K562 (cell line): Measurements from ENCODE around the gene EYA3. TPM values are rescaled to one million over a fixed set of nuclear protein-coding genes. Genes with fewer than 3 reads are reported as not detected.

Source experiments
- ATAC-seq: fragments of 200-7000 bp; cut with Tn5 transposase; 3 replicates; pipeline ENCODE4 v1.9.1; 2020; ENCODE audit warnings: moderate library complexity
- BruUV-seq: library from RNA; stranded (reverse); fragments of 400-500 nt; replicated peaks from 2 replicates; lab custom pipeline; 2021; lab: Mats Ljungman, UMichigan
- CTCF ChIA-PET: fragments of 300-600 bp; formaldehyde crosslinking; extraction: SDS; loops from one replicate; lab custom pipeline; 2021; ENCODE audit warnings: low intra/inter-chr PET ratio; lab: Yijun Ruan, JAX
- POLR2A ChIA-PET: fragments of 300-600, 350-650 bp; sonication (Branson Sonifier 250); formaldehyde crosslinking; extraction: SDS; loops from one replicate; lab custom pipeline; 2021; ENCODE audit warnings: antibody characterized with exemption, inconsistent platforms; lab: Yijun Ruan, JAX
- DNase-seq, 4 experiments: peaks; one replicate each; pipeline versions ENCODE4 v3.0.0 to v3.0.0-alpha.2; 2011 to 2018; ENCODE audit warnings: low spot score in 3 of 4, mixed read lengths in 3 of 4; ENCODE audit errors: extremely low read depth in 1 of 4
- FAIRE-seq: peaks from 2 replicates; lab custom pipeline; 2011; peaks lifted over from hg19 to GRCh38; lab: Jason Lieb, UNC
- H2AFZ ChIP-seq: 2 replicates; pipeline ENCODE4 v1.6.0; 2011; ENCODE audit warnings: low read depth, low read length, control low read depth, inconsistent platforms
- H3K27ac ChIP-seq: fragments of 200-600 bp; 3 replicates; pipeline ENCODE4 v1.8.0; 2011; ENCODE audit warnings: low read depth, mild to moderate bottlenecking, control low read depth, inconsistent platforms, low read length, moderate library complexity, mixed read lengths; ENCODE audit errors: extremely low read depth
- H3K27me3 ChIP-seq, 2 experiments: fragments of 300-600 bp in 1 of 2; 2 replicates in 1 of 2; 3 replicates in 1 of 2; pipeline versions ENCODE4 v1.6.0 to v1.8.0; 2011; ENCODE audit warnings: inconsistent platforms in 2 of 2, low read length in 2 of 2, mild to moderate bottlenecking in 1 of 2, mixed read lengths in 1 of 2, moderate library complexity in 1 of 2; ENCODE audit not compliant: control insufficient read depth in 2 of 2, insufficient read depth in 2 of 2
- H3K36me3 ChIP-seq: fragments of 300-600 bp; 3 replicates; pipeline ENCODE4 v1.8.0; 2011; ENCODE audit warnings: mild to moderate bottlenecking, low read length, inconsistent platforms; ENCODE audit not compliant: control insufficient read depth, insufficient read depth
- H3K4me1 ChIP-seq, 2 experiments: fragments of 200-600 bp in 1 of 2; replicated peaks in 1 of 2; 2 replicates in 1 of 2; 3 replicates in 1 of 2; pipeline versions ENCODE4 v1.5.1 to v1.8.0; 2011; ENCODE audit warnings: inconsistent platforms in 2 of 2, low read length in 2 of 2, mild to moderate bottlenecking in 1 of 2, mixed read lengths in 1 of 2, moderate library complexity in 1 of 2; ENCODE audit not compliant: control insufficient read depth in 2 of 2, insufficient read depth in 2 of 2
- H3K4me2 ChIP-seq: 2 replicates; pipeline ENCODE4 v1.6.1; 2011; ENCODE audit warnings: low read length, control low read depth, inconsistent platforms, mixed read lengths; ENCODE audit not compliant: insufficient read depth
- H3K4me3 ChIP-seq: fragments of 200-600 bp; sonication (generic), shearing (Covaris generic); 2 replicates; pipeline ENCODE4 v1.5.1; 2016; ENCODE audit warnings: control low read depth, inconsistent platforms
- H3K79me2 ChIP-seq: fragments of 200-600 bp; 3 replicates; pipeline ENCODE4 v1.8.0; 2011; ENCODE audit warnings: low read length, inconsistent platforms; ENCODE audit not compliant: control insufficient read depth, insufficient read depth
- H3K9ac ChIP-seq, 2 experiments: 2 replicates each; pipeline versions ENCODE4 v1.6.0 to v1.6.1; 2011; ENCODE audit warnings: low read depth in 2 of 2, low read length in 2 of 2, control low read depth in 1 of 2, inconsistent platforms in 1 of 2, mild to moderate bottlenecking in 1 of 2, mixed read lengths in 1 of 2; ENCODE audit not compliant: insufficient read depth in 1 of 2
- H3K9me1 ChIP-seq: one replicate; pipeline ENCODE4 v1.6.0; 2011; ENCODE audit warnings: inconsistent platforms, mild to moderate bottlenecking, low read length, moderate library complexity; ENCODE audit not compliant: control insufficient read depth, insufficient read depth
- H3K9me3 ChIP-seq: replicated peaks from 2 replicates; pipeline ENCODE4 v1.5.1; 2011; ENCODE audit warnings: low read depth, low read length, inconsistent platforms; ENCODE audit not compliant: control insufficient read depth, insufficient read depth
- H4K20me1 ChIP-seq: replicated peaks from 2 replicates; pipeline ENCODE4 v1.6.1; 2011; ENCODE audit warnings: low read length, inconsistent platforms, mixed read lengths; ENCODE audit not compliant: control insufficient read depth, insufficient read depth
- ATF1 ChIP-seq, 2 experiments: fragments of 450-650 bp in 1 of 2; IDR thresholded peaks; 2 replicates each; pipeline ENCODE4 v1.6.1; 2016; ENCODE audit warnings: missing compliant biosample characterization in 1 of 2, missing genetic modification characterization in 1 of 2
- BCOR ChIP-seq: fragments of 450-650 bp; IDR thresholded peaks from 2 replicates; pipeline ENCODE4 v1.6.1; 2016
- CHD1 ChIP-seq: fragments of 200-600 bp; sonication (generic); IDR thresholded peaks from one replicate; pipeline ENCODE4 v1.6.1; 2012; ENCODE audit warnings: mild to moderate bottlenecking, moderate library complexity, low read length, inconsistent platforms
- CSDE1 ChIP-seq, 2 experiments: fragments of 450-650 bp; IDR thresholded peaks; 2 replicates each; pipeline ENCODE4 v1.6.1; 2016; ENCODE audit warnings: mild to moderate bottlenecking in 1 of 2
- CTCF ChIP-seq, 3 experiments: IDR thresholded peaks in 2 of 3; conservative IDR thresholded peaks in 1 of 3; 2 replicates each; pipeline ENCODE4 v1.5.1; 2011 to 2012; ENCODE audit warnings: low read length in 3 of 3, mild to moderate bottlenecking in 3 of 3, control low read depth in 2 of 3, improper control_type of control experiment in 1 of 3, inconsistent platforms in 1 of 3, low read depth in 1 of 3, mixed read lengths in 1 of 3, moderate library complexity in 1 of 3; ENCODE audit not compliant: insufficient read depth in 2 of 3
- ELF1 ChIP-seq: fragments of 200-800 bp; sonication (Bioruptor generic); IDR thresholded peaks from 2 replicates; pipeline ENCODE4 v1.6.1; 2016; ENCODE audit warnings: missing genetic modification characterization, missing compliant biosample characterization
- ETV6 ChIP-seq, 3 experiments: fragments of 150-350 bp in 1 of 3; sonication (generic) in 1 of 3; formaldehyde crosslinking in 1 of 3; IDR thresholded peaks; 2 replicates each; pipeline versions ENCODE4 v1.6.1 to v1.8.0; 2014 to 2022; ENCODE audit warnings: borderline replicate concordance in 2 of 3, low read depth in 2 of 3, antibody characterized with exemption in 1 of 3, low read length in 1 of 3, mild to moderate bottlenecking in 1 of 3, missing genetic modification reagents in 1 of 3
- KDM1A ChIP-seq, 2 experiments: fragments of 450-650 bp; IDR thresholded peaks; 2 replicates each; pipeline ENCODE4 v1.6.1; 2016; ENCODE audit warnings: mild to moderate bottlenecking in 2 of 2
- MYC ChIP-seq, 2 experiments: fragments of 250-450 bp in 1 of 2; sonication (Bioruptor Pico) in 1 of 2; IDR thresholded peaks; 2 replicates each; pipeline versions ENCODE4 v1.5.1 to v1.6.1; 2012 to 2021; ENCODE audit warnings: low read depth in 2 of 2, borderline replicate concordance in 1 of 2, improper control_type of control experiment in 1 of 2, low read length in 1 of 2, mild to moderate bottlenecking in 1 of 2, moderate library complexity in 1 of 2
- POLR2AphosphoS2 ChIP-seq: IDR thresholded peaks from 2 replicates; pipeline ENCODE4 v1.6.1; 2012; ENCODE audit warnings: low read length, improper control_type of control experiment
- RBM25 ChIP-seq: fragments of 200-400 bp; formaldehyde crosslinking; IDR thresholded peaks from 2 replicates; pipeline ENCODE4 v1.6.1; 2018; ENCODE audit warnings: low read length, low read depth, moderate library complexity; ENCODE audit not compliant: severe bottlenecking
- RHOXF2B ChIP-seq: fragments of 250-450 bp; sonication (Bioruptor Pico); conservative IDR thresholded peaks from 2 replicates; pipeline ENCODE4 v1.5.1; 2021
- SAP30 ChIP-seq: fragments of 200-600 bp; sonication (generic); IDR thresholded peaks from 2 replicates; pipeline ENCODE4 v1.6.1; 2012; ENCODE audit warnings: borderline replicate concordance, low read depth, mild to moderate bottlenecking, moderate library complexity, low read length, control low read depth, inconsistent platforms; ENCODE audit not compliant: insufficient read depth, poor library complexity, severe bottlenecking
- SIN3A ChIP-seq, 2 experiments: fragments of 150-350 bp in 1 of 2; IDR thresholded peaks; 2 replicates each; pipeline ENCODE4 v1.6.1; 2011 to 2016; ENCODE audit warnings: borderline replicate concordance in 2 of 2, low read depth in 2 of 2, low read length in 2 of 2, mild to moderate bottlenecking in 2 of 2, moderate library complexity in 2 of 2; ENCODE audit not compliant: control insufficient read depth in 1 of 2
- TARDBP ChIP-seq: fragments of 450-650 bp; IDR thresholded peaks from 2 replicates; pipeline ENCODE4 v1.6.1; 2016
- ZC3H11A ChIP-seq: IDR thresholded peaks from 2 replicates; pipeline ENCODE4 v1.6.1; 2012; ENCODE audit warnings: low read depth, low read length, improper control_type of control experiment
- ZC3H4 ChIP-seq: sonication (generic); formaldehyde crosslinking; IDR thresholded peaks from 2 replicates; pipeline ENCODE4 v1.9.0; 2021; ENCODE audit warnings: missing genetic modification reagents, borderline replicate concordance
- ZKSCAN3 ChIP-seq: fragments of 250-450 bp; sonication (Bioruptor Pico); IDR thresholded peaks from 2 replicates; pipeline ENCODE4 v1.4.0; 2020
- ZNF121 ChIP-seq: sonication (generic); formaldehyde crosslinking; conservative IDR thresholded peaks from 2 replicates; pipeline ENCODE4 v1.8.0; 2022; ENCODE audit warnings: missing genetic modification reagents
- ZNF444 ChIP-seq: fragments of 250-450 bp; sonication (Bioruptor Pico); IDR thresholded peaks from 2 replicates; pipeline ENCODE4 v1.4.0; 2020; ENCODE audit warnings: mild to moderate bottlenecking, moderate library complexity
- WGBS: fragments of 100-300 bp; shearing (Covaris generic); methylation state at CpG from one replicate; pipeline ENCODE4 v1.1.6; 2016; ENCODE audit warnings: low coverage, mixed read lengths; ENCODE audit not compliant: insufficient coverage; ENCODE audit errors: missing lambda C conversion rate; 5-methylcytosine and 5-hydroxymethylcytosine counted together
- in situ Hi-C: fragments of 300-500 bp; cut with MboI; formaldehyde crosslinking; loops from 4 replicates; pipeline ENCODE4 v1.15.0; 2018; ENCODE audit warnings: inconsistent platforms, mixed read lengths
- intact Hi-C: fragments of 100-400 bp; cut with micrococcal nuclease; formaldehyde crosslinking; loops from 2 replicates; pipeline ENCODE4 v1.14.2; 2022
- polyA plus RNA-seq, 8 experiments: library from polyadenylated mRNA; depleted of rRNA in 4 of 8; stranded (reverse) in 5 of 8; unstranded in 3 of 8; fragments of >200 nt; fragmentation: Nextera tagmentation in 2 of 8; fragmentation: Illumina TruSeq in 1 of 8; extraction: Ambion mirVana in 2 of 8; extraction: Trizol in 1 of 8; gene quantifications; 2 replicates each; pipeline versions ENCODE4 v1.2.1 to v1.2.3, GENCODE V29; 2011 to 2014; ENCODE audit warnings: inconsistent platforms in 1 of 8, missing spikeins in 1 of 8
- total RNA-seq, 7 experiments: library from RNA; depleted of rRNA in 6 of 7; stranded (reverse); fragments of >200 nt in 6 of 7; fragmentation: Illumina TruSeq in 2 of 7; extraction: Trizol in 2 of 7; gene quantifications; 2 replicates each; pipeline versions ENCODE4 v1.2.1 to v1.2.3, GENCODE V29; 2011 to 2021; ENCODE audit warnings: low replicate concordance in 1 of 7

EYA3 gene
- total and polyA plus RNA-seq, 9 of the 15 experiments (the other 6 are each of a cell fraction or from before 2014, with no cell fraction given): 21.7 to 64.0 (median 43.6) TPM

DNA sequence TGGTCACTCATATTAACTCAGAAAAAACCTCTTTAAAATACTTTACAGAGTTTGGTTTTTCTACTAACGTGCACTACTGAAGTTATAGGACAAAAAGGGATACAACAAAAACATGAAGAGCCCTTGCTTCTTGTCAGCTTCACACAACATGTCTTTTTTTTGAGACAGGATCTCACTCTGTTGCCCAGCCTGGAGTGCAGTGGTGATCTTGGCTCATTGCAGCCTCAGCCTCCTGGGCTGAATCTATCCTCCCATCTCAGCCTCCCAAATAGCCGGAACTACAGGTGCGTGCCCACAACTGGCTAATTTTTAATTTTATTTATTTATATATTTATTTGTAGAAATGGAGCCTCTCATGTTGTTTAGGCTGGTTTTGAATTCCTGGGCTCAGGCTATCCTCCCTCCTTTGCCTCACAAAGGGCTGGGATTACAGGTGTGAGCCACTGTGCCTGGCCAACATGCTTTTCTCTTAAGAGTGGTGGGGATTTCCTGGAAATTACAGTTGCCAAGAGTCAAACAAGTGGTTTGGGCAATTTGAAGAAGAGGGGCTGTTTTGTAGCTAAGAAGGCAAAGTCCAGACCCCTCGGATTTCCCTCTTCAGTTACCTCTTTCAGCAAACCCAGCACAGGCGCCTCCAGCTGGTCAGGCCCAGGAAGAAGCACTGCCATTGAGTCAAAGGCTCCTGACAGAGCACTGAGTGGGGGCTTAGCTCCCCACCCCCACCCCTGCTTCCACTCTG, 160.0 kb downstream of the EYA3 start:
- H3K9ac ChIP-seq: no peak overlapping the region
- H3K9me3 ChIP-seq: no peaks in the 10 kb centered on the region
- H3K27me3 ChIP-seq: no peaks in the 10 kb centered on the region
- no peaks in the 10 kb centered on the region for H3K9me1 ChIP-seq
- intact Hi-C loops: no loop called here
- in situ Hi-C loops: no loop called here
- H3K36me3 ChIP-seq: no peaks in the 10 kb centered on the region
- ChIA-PET POLR2A (interaction anchor here (0.9 to 1.1 kb wide), 3 partner anchors 8 to 720 kb away, joined by 3 read pairs; partner anchors contain the start of gene RNU11), CTCF (no interaction called here)
- H3K4me3 ChIP-seq: no peak overlapping the region
- 55% methylated on average over 5 of the region's 5 CpGs for WGBS
- H2AFZ ChIP-seq: peak overlapping the region; percentile 23; the same call in 1 of the 2 replicates
- H3K27ac ChIP-seq: no peak overlapping the region
- no TSS peak for BruUV-seq
- H3K4me1 ChIP-seq: peaks cover 0 to 6% of the 10 kb centered on the region in 2 experiments; a peak in 3 of 5 replicates
- H3K4me2 ChIP-seq: no peak overlapping the region
- peak; percentile 69 for ATAC-seq
- FAIRE-seq: no peak
- DNase-seq: peak in 2 of 4 experiments; percentile 35 to 36
- H3K79me2 ChIP-seq: no peaks in the 10 kb centered on the region
- H4K20me1 ChIP-seq: no peaks in the 10 kb centered on the region
- TF ChIP-seq CSDE1 (IDR thresholded peaks at IDR 0.05): no peak
- no peak for TF ChIP-seq ETV6 (IDR thresholded peaks at IDR 0.05; ENCODE audit: borderline replicate concordance in 1 of 2, low read depth in 2 of 2, low read length in 1 of 2)
- no peak for TF ChIP-seq ETV6 (CRISPR knock-in tag; IDR thresholded peaks at IDR 0.05; ENCODE audit: borderline replicate concordance)
- TF ChIP-seq TARDBP: no peak
- TF ChIP-seq KDM1A (IDR thresholded peaks at IDR 0.05): no peak
- peak; percentile 34 to 40 (median 35); a peak in 4 of 6 replicates for TF ChIP-seq CTCF (IDR thresholded peaks at IDR 0.05 in 2 of 3, conservative IDR thresholded peaks at IDR 0.05 in 1 of 3; ENCODE audit: insufficient read depth in 2 of 3, low read depth in 1 of 3, low read length in 3 of 3)
- TF ChIP-seq ATF1 (CRISPR knock-in tag; IDR thresholded peaks at IDR 0.05): no peak
- TF ChIP-seq ATF1 (tag; IDR thresholded peaks at IDR 0.05): no peak
- TF ChIP-seq MYC (IDR thresholded peaks at IDR 0.05; ENCODE audit: low read depth, low read length): no peak
- no peak for TF ChIP-seq MYC (CRISPR knock-in tag; IDR thresholded peaks at IDR 0.05; ENCODE audit: borderline replicate concordance, low read depth)
- TF ChIP-seq ZC3H11A: no peak
- peak; percentile 99 for TF ChIP-seq ZNF121 (CRISPR knock-in tag)
- TF ChIP-seq CHD1: no peak
- no peak for TF ChIP-seq POLR2AphosphoS2
- TF ChIP-seq SIN3A (IDR thresholded peaks at IDR 0.05; ENCODE audit: borderline replicate concordance in 2 of 2, control insufficient read depth in 1 of 2, low read depth in 2 of 2, low read length in 2 of 2): no peak
- TF ChIP-seq ELF1: no peak
- peak; percentile 62; the same call in 1 of the 2 replicates for TF ChIP-seq BCOR
- TF ChIP-seq RHOXF2B (CRISPR knock-in tag): no peak
- TF ChIP-seq RBM25: peak; percentile 76
- TF ChIP-seq SAP30: no peak
- TF ChIP-seq ZNF444 (CRISPR knock-in tag): no peak
- no peak for TF ChIP-seq ZC3H4 (CRISPR knock-in tag)
- TF ChIP-seq ZKSCAN3 (CRISPR knock-in tag): no peak
